Fibroblast of lung (primary cell): ENCODE measurements around the gene WNT6. TPM values are rescaled to one million over a fixed set of nuclear protein-coding genes. Genes with fewer than 3 reads are reported as not detected.

ENCODE experiments used
- DNase-seq, 2 donors: peaks; one replicate each; pipeline versions ENCODE4 v3.0.0 to v3.0.0-alpha.2; 2010; ENCODE audit warnings: low read depth in 2 of 2
- H2AFZ ChIP-seq: 2 replicates; pipeline ENCODE4 v1.5.1; 2012; ENCODE audit warnings: low read length, control low read depth, inconsistent platforms
- H3K27ac ChIP-seq: 2 replicates; pipeline ENCODE4 v1.5.1; 2011; ENCODE audit warnings: low read length, control low read depth; ENCODE audit not compliant: insufficient read depth
- H3K27me3 ChIP-seq: 2 replicates; pipeline ENCODE4 v1.5.1; 2011; ENCODE audit warnings: mild to moderate bottlenecking, low read length; ENCODE audit not compliant: control insufficient read depth, insufficient read depth
- H3K36me3 ChIP-seq: 2 replicates; pipeline ENCODE4 v1.5.1; 2011; ENCODE audit warnings: low read length; ENCODE audit not compliant: control insufficient read depth, insufficient read depth
- H3K4me1 ChIP-seq: 2 replicates; pipeline ENCODE4 v1.5.1; 2011; ENCODE audit warnings: low read length; ENCODE audit not compliant: control insufficient read depth, insufficient read depth; ENCODE audit errors: extremely low read depth
- H3K4me2 ChIP-seq: 2 replicates; pipeline ENCODE4 v1.5.1; 2011; ENCODE audit warnings: low read length, control low read depth; ENCODE audit not compliant: insufficient read depth; ENCODE audit errors: extremely low read depth
- H3K4me3 ChIP-seq, 4 experiments: fragments of 200-600 bp in 1 of 4; sonication (generic) in 1 of 4; replicated peaks in 1 of 4; 2 replicates each; pipeline ENCODE4 v1.5.1; 2011 to 2016; ENCODE audit warnings: low read length in 4 of 4, low read depth in 3 of 4, mild to moderate bottlenecking in 3 of 4, control low read depth in 2 of 4, inconsistent platforms in 1 of 4, mixed read lengths in 1 of 4; ENCODE audit not compliant: insufficient read depth in 1 of 4; ENCODE audit errors: control extremely low read depth in 1 of 4
- H3K79me2 ChIP-seq: 2 replicates; pipeline ENCODE4 v1.5.1; 2012; ENCODE audit warnings: mild to moderate bottlenecking, low read length, inconsistent platforms; ENCODE audit not compliant: control insufficient read depth, insufficient read depth
- H3K9ac ChIP-seq: 2 replicates; pipeline ENCODE4 v1.5.1; 2011; ENCODE audit warnings: mild to moderate bottlenecking, low read length, control low read depth; ENCODE audit not compliant: insufficient read depth
- H3K9me3 ChIP-seq: 2 replicates; pipeline ENCODE4 v1.5.1; 2012; ENCODE audit warnings: low read depth, low read length; ENCODE audit not compliant: control insufficient read depth, insufficient read depth
- H4K20me1 ChIP-seq: 2 replicates; pipeline ENCODE4 v1.5.1; 2011; ENCODE audit warnings: low read length; ENCODE audit not compliant: control insufficient read depth, insufficient read depth; ENCODE audit errors: extremely low read depth
- CTCF ChIP-seq, 2 donors: IDR thresholded peaks in 1 of 2; conservative IDR thresholded peaks in 1 of 2; 1 replicate in 1 of 2; 2 replicates in 1 of 2; pipeline ENCODE4 v1.5.1; 2011 to 2012; ENCODE audit warnings: low read length in 2 of 2, control low read depth in 1 of 2, inconsistent platforms in 1 of 2, low read depth in 1 of 2, mild to moderate bottlenecking in 1 of 2
- EZH2 ChIP-seq: IDR thresholded peaks from 2 replicates; pipeline ENCODE4 v1.5.1; 2012; ENCODE audit warnings: low read length, control low read depth, mild to moderate bottlenecking; ENCODE audit errors: missing control alignments
- polyA plus RNA-seq, 2 donors: library from polyadenylated mRNA; depleted of rRNA in 1 of 2; stranded (reverse) in 1 of 2; unstranded in 1 of 2; fragments of >200 nt; gene quantifications; 2 replicates each; pipeline ENCODE4 v1.2.1, GENCODE V29; 2011 to 2012; ENCODE audit warnings: missing spikeins in 1 of 2
- total RNA-seq: library from RNA; depleted of rRNA; stranded (reverse); fragments of >200 nt; gene quantifications from 2 replicates; pipeline ENCODE4 v1.2.1, GENCODE V29; 2014

The WNT6 gene
- total and polyA plus RNA-seq, 2 donors (not counting 1 experiment from before 2014, with no cell fraction given) = not detected

GRCh38 chr2:218855305-218856166 lies 4.1 kb upstream of the WNT6 start:
- no peak for TF ChIP-seq CTCF (conservative IDR thresholded peaks at IDR 0.05 in 1 of 2, IDR thresholded peaks at IDR 0.05 in 1 of 2; ENCODE audit: low read depth in 1 of 2, low read length in 2 of 2)
- no peak for TF ChIP-seq EZH2
- DNase-seq = no peak
- Histone ChIP-seq H4K20me1 (no peaks in the 10 kb centered on the region), H3K27ac (no peak overlapping the region), H3K79me2 (no peaks in the 10 kb centered on the region), H2AFZ (no peak overlapping the region), H3K9ac (no peak overlapping the region), H3K27me3 (peaks cover 53% of the 10 kb centered on the region), H3K4me3 (no peak overlapping the region), H3K9me3 (no peaks in the 10 kb centered on the region), H3K4me2 (no peak overlapping the region), H3K36me3 (no peaks in the 10 kb centered on the region), H3K4me1 (no peaks in the 10 kb centered on the region)

- Histone ChIP-seq H3K4me2 (no peak overlapping the region), H3K9ac (no peak overlapping the region), H3K27me3 (peaks cover 60% of the 10 kb centered on the region), H4K20me1 (no peaks in the 10 kb centered on the region), H3K4me3 (no peak overlapping the region), H3K4me1 (no peaks in the 10 kb centered on the region), H3K27ac (no peak overlapping the region), H3K79me2 (no peaks in the 10 kb centered on the region), H2AFZ (no peak overlapping the region), H3K9me3 (no peaks in the 10 kb centered on the region), H3K36me3 (no peaks in the 10 kb centered on the region)
- no peak for TF ChIP-seq EZH2
- TF ChIP-seq CTCF (conservative IDR thresholded peaks at IDR 0.05 in 1 of 2, IDR thresholded peaks at IDR 0.05 in 1 of 2; ENCODE audit: low read depth in 1 of 2, low read length in 2 of 2) = no peak
- no peak for DNase-seq
Measured at GRCh38 chr2:218856167-218856895, 3.3 kb upstream of the WNT6 start.

- no peak overlapping the region for H3K4me3 ChIP-seq
- no peak overlapping the region for H2AFZ ChIP-seq
- H3K36me3 ChIP-seq = no peaks in the 10 kb centered on the region
- no peaks in the 10 kb centered on the region for H4K20me1 ChIP-seq
- H3K27ac ChIP-seq = no peak overlapping the region
- H3K9me3 ChIP-seq = no peaks in the 10 kb centered on the region
- H3K4me2 ChIP-seq = no peak overlapping the region
- no peak overlapping the region for H3K9ac ChIP-seq
- H3K27me3 ChIP-seq = peaks cover 66% of the 10 kb centered on the region
- H3K79me2 ChIP-seq = no peaks in the 10 kb centered on the region
- DNase-seq = no peak
- TF ChIP-seq EZH2 (no peak), CTCF (conservative IDR thresholded peaks at IDR 0.05 in 1 of 2, IDR thresholded peaks at IDR 0.05 in 1 of 2; ENCODE audit: low read depth in 1 of 2, low read length in 2 of 2) (no peak)
- H3K4me1 ChIP-seq = no peaks in the 10 kb centered on the region
Measured at GRCh38 chr2:218856896-218857243, 2.7 kb upstream of the WNT6 start.
